ENCODE results near the gene GGT6. TPM values are rescaled to one million over a fixed set of nuclear protein-coding genes. Genes with fewer than 3 reads are reported as not detected.

Gene GGT6
- total RNA-seq, 2 donors from 2014 or later = not detected

GRCh38 chr17:4558347-4558971 lies 1.9 kb downstream of the GGT6 start:
- no peak for ATAC-seq

GRCh38 chr17:4557626-4558346 lies 2.6 kb downstream of the GGT6 start:
- no peaks in the 10 kb centered on the region for H3K27me3 Mint-ChIP-seq
- ATAC-seq (no peak), DNase-seq (ENCODE audit: low spot score) (no peak)
- H3K4me3 Mint-ChIP-seq = no peak overlapping the region
- H3K36me3 Mint-ChIP-seq = no peaks in the 10 kb centered on the region
- H3K4me1 Mint-ChIP-seq (ENCODE audit: low read depth in 2 of 2) = peaks cover 22 to 28% of the 10 kb centered on the region in 2 donors
- no peak overlapping the region for H3K27ac Mint-ChIP-seq
- no peaks in the 10 kb centered on the region for H3K9me3 Mint-ChIP-seq

More at GRCh38 chr17:4558347-4558971, 1.9 kb downstream of the GGT6 start:
- Mint-ChIP-seq H3K9me3 (no peaks in the 10 kb centered on the region), H3K27ac (no peak overlapping the region), H3K27me3 (no peaks in the 10 kb centered on the region), H3K4me3 (no peak overlapping the region), H3K4me1 (ENCODE audit: low read depth in 2 of 2) (peaks cover 28 to 29% of the 10 kb centered on the region in 2 donors), H3K36me3 (no peaks in the 10 kb centered on the region)
- no peak for DNase-seq (ENCODE audit: low spot score)

GRCh38 chr17:4556996-4557395 lies 3.4 kb downstream of the GGT6 start:
- ATAC-seq = no peak
- Mint-ChIP-seq H3K27me3 (no peaks in the 10 kb centered on the region), H3K4me1 (ENCODE audit: low read depth in 2 of 2) (peaks cover 14 to 24% of the 10 kb centered on the region in 2 donors), H3K9me3 (no peaks in the 10 kb centered on the region), H3K36me3 (no peaks in the 10 kb centered on the region), H3K4me3 (peak overlapping the region; percentile 95), H3K27ac (no peak overlapping the region)
- DNase-seq (ENCODE audit: low spot score) = no peak

GRCh38 chr17:4555873-4556759 lies 4.3 kb downstream of the GGT6 start:
- H3K27me3 Mint-ChIP-seq = no peaks in the 10 kb centered on the region
- no peaks in the 10 kb centered on the region for H3K9me3 Mint-ChIP-seq
- no peak for DNase-seq (ENCODE audit: low spot score)
- no peak for ATAC-seq
- peak overlapping the region; percentile 95 for H3K4me3 Mint-ChIP-seq
- no peaks in the 10 kb centered on the region for H3K36me3 Mint-ChIP-seq
- peak overlapping the region; percentile 98 to 99 for H3K27ac Mint-ChIP-seq
- H3K4me1 Mint-ChIP-seq (ENCODE audit: low read depth in 2 of 2) = peaks cover 12 to 24% of the 10 kb centered on the region in 2 donors

- Mint-ChIP-seq H3K4me3 (peak within 1 kb of the TSS; percentile 95), H3K36me3 (no peaks in the 10 kb centered on the region), H3K27ac (peak within 1 kb of the TSS; percentile 98 to 99), H3K27me3 (no peaks in the 10 kb centered on the region), H3K4me1 (ENCODE audit: low read depth in 2 of 2) (peaks cover 12 to 24% of the 10 kb centered on the region in 2 donors), H3K9me3 (no peaks in the 10 kb centered on the region)
- DNase-seq (ENCODE audit: low spot score) (peak; percentile 98), ATAC-seq (peak; percentile 95 to 97)
Observed at GRCh38 chr17:4554997-4555799, 5.2 kb downstream of the GGT6 start, which contains the start of gene MYBBP1A. MYBBP1A (minus strand) TSS chr17:4555384; CDS start chr17:4555324, 60 bp downstream.

GRCh38 chr17:4554441-4554996 lies 5.9 kb downstream of the GGT6 start:
- H3K9me3 Mint-ChIP-seq = no peaks in the 10 kb centered on the region
- no peaks in the 10 kb centered on the region for H3K36me3 Mint-ChIP-seq
- ATAC-seq = peak in 1 of 2 donors; percentile 1
- DNase-seq (ENCODE audit: low spot score) = no peak
- peak overlapping the region; percentile 98 to 99 for H3K27ac Mint-ChIP-seq
- peaks cover 12 to 24% of the 10 kb centered on the region in 2 donors for H3K4me1 Mint-ChIP-seq (ENCODE audit: low read depth in 2 of 2)
- peak overlapping the region; percentile 95 for H3K4me3 Mint-ChIP-seq
- H3K27me3 Mint-ChIP-seq = no peaks in the 10 kb centered on the region

GRCh38 chr17:4553669-4554068 lies 6.7 kb downstream of the GGT6 start:
- Mint-ChIP-seq H3K27me3 (no peaks in the 10 kb centered on the region), H3K4me1 (ENCODE audit: low read depth in 2 of 2) (peaks cover 12 to 24% of the 10 kb centered on the region in 2 donors), H3K27ac (no peak overlapping the region), H3K9me3 (no peaks in the 10 kb centered on the region), H3K36me3 (no peaks in the 10 kb centered on the region), H3K4me3 (peak overlapping the region; percentile 95)
- ATAC-seq (no peak), DNase-seq (ENCODE audit: low spot score) (no peak)

GRCh38 chr17:4551796-4552525 lies 8.4 kb downstream of the GGT6 start:
- no peak overlapping the region for H3K4me3 Mint-ChIP-seq
- DNase-seq (ENCODE audit: low spot score) (no peak), ATAC-seq (no peak)
- H3K4me1 Mint-ChIP-seq (ENCODE audit: low read depth in 2 of 2) = peaks cover 12 to 24% of the 10 kb centered on the region in 2 donors
- no peak overlapping the region for H3K27ac Mint-ChIP-seq
- no peaks in the 10 kb centered on the region for H3K36me3 Mint-ChIP-seq
- H3K27me3 Mint-ChIP-seq = no peaks in the 10 kb centered on the region
- no peaks in the 10 kb centered on the region for H3K9me3 Mint-ChIP-seq

GRCh38 chr17:4551141-4551540 lies 9.2 kb downstream of the GGT6 start:
- H3K4me3 Mint-ChIP-seq = no peak overlapping the region
- H3K36me3 Mint-ChIP-seq = no peaks in the 10 kb centered on the region
- H3K4me1 Mint-ChIP-seq (ENCODE audit: low read depth in 2 of 2) = peaks cover 10 to 22% of the 10 kb centered on the region in 2 donors
- no peak overlapping the region for H3K27ac Mint-ChIP-seq
- ATAC-seq = no peak
- DNase-seq (ENCODE audit: low spot score) = no peak
- no peaks in the 10 kb centered on the region for H3K9me3 Mint-ChIP-seq
- H3K27me3 Mint-ChIP-seq = no peaks in the 10 kb centered on the region

GRCh38 chr17:4550534-4551039 lies 9.8 kb downstream of the GGT6 start:
- Mint-ChIP-seq H3K27ac (no peak overlapping the region), H3K4me3 (no peak overlapping the region), H3K36me3 (no peaks in the 10 kb centered on the region), H3K4me1 (ENCODE audit: low read depth in 2 of 2) (peaks cover 5 to 17% of the 10 kb centered on the region in 2 donors), H3K27me3 (no peaks in the 10 kb centered on the region), H3K9me3 (no peaks in the 10 kb centered on the region)
- DNase-seq (ENCODE audit: low spot score) (no peak), ATAC-seq (no peak)

- Mint-ChIP-seq H3K4me3 (no peak overlapping the region), H3K27me3 (no peaks in the 10 kb centered on the region), H3K36me3 (no peaks in the 10 kb centered on the region), H3K4me1 (ENCODE audit: low read depth in 2 of 2) (peaks cover 0 to 11% of the 10 kb centered on the region in 2 donors), H3K27ac (no peak overlapping the region), H3K9me3 (no peaks in the 10 kb centered on the region)
- ATAC-seq (no peak), DNase-seq (ENCODE audit: low spot score) (no peak)
Observed at GRCh38 chr17:4549781-4550533, 10.4 kb downstream of the GGT6 start.

Data from natural killer cell treated with Interleukin-12 subunit alpha and Interleukin-12 subunit beta and Interleukin-15 and Interleukin-18, amount 100 ng/mL, for 72 hours (primary cell).